Stimulated activated CD8-positive, alpha-beta memory T cell treated with anti-CD3 and anti-CD28 coated beads, Interleukin-7, amount 100 ng/mL, for 48 hours (primary cell): ENCODE measurements around the gene SLC25A5.
"Not testable (repeated sequence)": the region's sequence is repeated elsewhere in the genome, so short reads cannot be mapped to it uniquely, and the experiment has no call there.

Experiments used
- DNase-seq, 2 donors: peaks; one replicate each; pipeline ENCODE4 v3.0.0-alpha.2; 2020; ENCODE audit warnings: low read depth in 1 of 2; ENCODE audit errors: extremely low read depth in 1 of 2

Gene SLC25A5

DNA sequence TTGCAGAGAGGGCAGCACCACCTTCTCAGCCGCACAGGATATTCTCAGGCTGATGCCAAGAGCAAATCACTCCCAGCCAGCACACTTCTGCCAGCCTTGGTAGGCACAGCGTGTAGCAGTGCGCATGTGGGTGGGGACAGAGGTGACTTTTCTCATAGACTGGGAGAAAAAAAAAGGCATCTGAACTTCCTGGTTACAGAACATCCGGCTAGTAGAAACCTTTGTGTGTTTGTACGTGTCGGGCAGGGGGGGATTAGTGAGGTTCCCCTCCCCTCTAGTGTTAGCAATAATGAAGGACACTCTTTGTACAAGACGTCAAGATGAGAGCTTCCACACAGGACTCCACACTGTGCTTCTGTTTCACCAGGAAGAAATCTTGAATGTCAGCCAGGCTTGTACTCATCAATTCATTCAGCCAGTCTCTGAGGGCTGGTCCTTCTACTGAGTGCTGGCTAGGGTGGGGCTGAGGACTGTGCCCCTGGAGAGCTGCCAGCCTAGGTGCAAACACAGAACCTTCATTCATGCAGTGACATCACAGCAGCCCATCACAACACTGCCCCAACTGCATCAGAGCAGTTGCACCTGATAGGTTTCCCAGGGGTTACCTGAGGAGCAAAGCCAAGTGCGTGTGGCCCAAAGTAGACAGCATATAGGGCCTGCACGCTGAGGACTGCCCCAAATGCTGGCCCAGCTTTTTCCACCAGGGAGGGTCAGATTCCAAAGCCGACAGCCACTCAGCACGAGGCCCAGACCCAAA lies 34.7 kb downstream of the SLC25A5 start:
- no peak for DNase-seq

DNA sequence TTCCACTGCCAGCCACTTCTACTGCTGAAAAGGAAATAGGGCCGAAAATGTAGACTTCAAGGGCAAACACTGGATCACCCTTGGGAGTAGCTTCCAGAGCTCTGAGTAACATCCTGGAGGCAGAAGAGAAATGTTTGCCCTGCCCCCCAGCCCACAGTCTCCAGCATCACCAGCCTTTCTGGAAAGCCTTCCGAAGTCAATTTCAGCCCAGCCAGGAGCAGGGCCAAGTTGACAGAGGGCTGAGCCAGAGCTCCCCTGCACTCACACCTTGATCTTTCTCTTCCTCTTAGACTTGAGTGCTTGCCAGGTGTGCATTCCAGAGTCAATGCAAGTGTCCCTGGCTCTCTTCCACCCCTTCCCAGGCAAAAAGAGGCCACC lies 35.2 kb downstream of the SLC25A5 start:
- no peak for DNase-seq

- DNase-seq = not testable (repeated sequence)
Observed at GRCh38 chrX:119505145-119505544, 36.9 kb downstream of the SLC25A5 start.

DNA sequence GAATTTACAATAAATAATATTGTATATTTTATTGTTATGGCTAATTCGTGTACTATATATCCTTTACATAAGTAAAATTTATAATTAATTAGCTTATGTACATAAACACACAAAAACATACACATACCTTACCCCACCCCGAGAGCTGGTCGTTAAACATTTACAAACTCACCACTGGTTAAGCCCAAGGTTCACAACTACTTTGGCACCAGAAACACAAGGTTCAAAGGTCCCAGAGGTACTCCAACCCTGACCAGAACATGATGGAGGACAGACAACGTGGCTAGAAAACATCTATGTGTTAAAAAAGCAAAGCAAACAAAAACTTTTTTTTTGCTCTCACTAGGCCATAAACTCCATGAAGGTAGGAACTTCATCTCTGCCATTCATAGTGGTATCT lies 37.7 kb downstream of the SLC25A5 start:
- DNase-seq = no peak

DNA sequence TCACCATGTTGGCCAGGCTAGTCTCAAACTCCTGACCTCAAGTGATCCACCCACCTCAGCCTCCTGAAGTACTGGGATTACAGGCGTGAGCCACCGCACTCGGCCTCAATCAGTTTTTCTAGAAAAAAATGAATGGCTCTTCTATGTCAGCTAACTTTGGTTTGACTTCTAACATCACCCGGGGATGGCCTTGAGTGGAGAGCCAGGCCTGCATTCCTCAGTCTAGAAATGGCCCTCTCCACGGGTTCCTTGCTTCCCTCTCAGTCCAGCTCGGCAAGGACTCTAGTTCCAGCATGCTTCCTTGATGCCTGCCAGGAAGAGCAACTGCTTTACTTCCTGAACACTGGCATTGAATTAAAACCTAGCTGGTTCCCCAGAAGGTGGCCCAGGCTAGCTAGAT lies 39.0 kb downstream of the SLC25A5 start:
- no peak for DNase-seq

GRCh38 chrX:119512146-119512800 lies 44.0 kb downstream of the SLC25A5 start:
- no peak for DNase-seq

- DNase-seq = no peak
Observed at GRCh38 chrX:119516157-119516702, 48.0 kb downstream of the SLC25A5 start.

DNA sequence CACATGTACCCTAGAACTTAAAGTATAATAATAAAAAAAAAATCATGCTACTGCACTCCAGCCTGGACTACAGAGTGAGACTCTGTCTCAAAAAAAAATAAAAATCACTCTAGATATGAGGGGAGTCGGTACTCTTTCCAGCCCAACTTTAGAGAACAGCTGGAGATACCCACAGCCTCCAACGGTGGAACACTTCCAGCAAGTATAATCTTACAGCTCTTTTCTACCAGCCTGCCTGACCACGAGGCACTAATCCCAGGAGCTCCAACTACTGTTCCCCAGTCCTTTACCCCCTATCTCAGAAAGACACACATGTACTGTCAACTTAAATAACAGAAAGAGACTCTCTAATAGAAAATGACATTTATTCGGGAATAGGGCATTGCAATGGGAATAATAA lies 50.1 kb downstream of the SLC25A5 start:
- no peak for DNase-seq
